NCI-H187 treated with DMSO at 0.1 percent for 48 hours (cell line): ENCODE data around the gene LAMA2.

Experiments used
- DNase-seq: peaks from one replicate; lab custom pipeline; 2025; lab: John Stamatoyannopoulos, UW

LAMA2 gene

DNA sequence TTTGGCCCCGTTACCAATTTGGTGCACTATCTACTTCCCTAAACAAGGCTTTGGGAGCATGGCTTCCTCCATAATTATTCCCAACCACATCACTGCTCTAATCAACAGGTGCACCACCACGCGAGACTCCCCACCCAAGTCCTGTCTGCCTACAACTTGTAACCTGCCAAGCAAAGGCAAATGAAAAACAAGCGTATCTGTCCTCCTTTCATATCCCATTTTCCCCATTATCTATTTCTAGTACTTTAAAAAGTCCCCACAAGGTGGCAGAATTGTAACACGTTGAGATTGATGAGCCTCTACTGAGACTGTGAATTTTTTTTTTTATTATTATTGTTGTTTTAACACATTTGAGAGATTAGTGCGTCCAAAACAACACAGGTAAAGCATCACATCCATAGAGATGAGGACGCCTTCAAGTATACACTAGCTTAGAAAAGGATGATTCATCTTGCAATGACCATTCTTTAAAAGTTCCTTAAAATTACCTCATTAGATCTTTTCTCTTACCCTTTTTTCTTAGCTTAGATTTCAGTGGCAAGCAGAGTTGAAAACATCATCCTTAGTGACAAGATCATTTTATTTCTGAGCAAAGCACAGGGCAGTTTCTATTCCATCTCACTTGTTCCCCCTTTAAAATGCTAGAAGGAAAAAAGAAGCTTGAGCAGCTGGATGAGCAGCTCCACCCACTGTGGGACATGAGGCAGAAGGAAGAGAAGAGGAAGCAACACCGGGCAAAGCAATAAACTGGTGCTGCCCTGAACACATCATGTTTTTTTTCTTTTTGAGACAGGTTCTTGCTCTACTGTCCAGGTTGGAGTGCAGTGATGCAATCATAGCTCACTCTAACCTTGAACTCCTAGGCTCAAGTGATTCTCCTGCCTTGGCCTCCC is 616.3 kb downstream of the LAMA2 start:
- DNase-seq: no peak

DNA sequence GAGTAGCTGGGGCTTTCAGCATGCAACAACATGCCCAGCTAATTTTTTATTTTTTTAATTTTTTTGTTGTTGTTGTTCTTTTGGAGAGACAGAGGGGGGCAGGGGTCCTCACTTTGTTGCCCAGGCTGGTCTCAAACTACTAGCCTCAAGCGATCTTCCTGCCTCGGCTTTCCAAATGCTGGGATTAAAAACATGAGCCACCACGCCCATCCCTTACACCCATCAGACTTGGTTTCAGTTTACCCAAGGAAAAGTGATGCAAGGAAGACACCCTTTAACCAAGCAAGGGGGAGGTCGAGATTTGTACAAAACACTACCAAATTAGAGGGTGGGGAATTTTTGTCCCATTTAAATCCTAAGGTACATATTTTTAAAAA is 616.9 kb downstream of the LAMA2 start:
- DNase-seq: no peak

DNA sequence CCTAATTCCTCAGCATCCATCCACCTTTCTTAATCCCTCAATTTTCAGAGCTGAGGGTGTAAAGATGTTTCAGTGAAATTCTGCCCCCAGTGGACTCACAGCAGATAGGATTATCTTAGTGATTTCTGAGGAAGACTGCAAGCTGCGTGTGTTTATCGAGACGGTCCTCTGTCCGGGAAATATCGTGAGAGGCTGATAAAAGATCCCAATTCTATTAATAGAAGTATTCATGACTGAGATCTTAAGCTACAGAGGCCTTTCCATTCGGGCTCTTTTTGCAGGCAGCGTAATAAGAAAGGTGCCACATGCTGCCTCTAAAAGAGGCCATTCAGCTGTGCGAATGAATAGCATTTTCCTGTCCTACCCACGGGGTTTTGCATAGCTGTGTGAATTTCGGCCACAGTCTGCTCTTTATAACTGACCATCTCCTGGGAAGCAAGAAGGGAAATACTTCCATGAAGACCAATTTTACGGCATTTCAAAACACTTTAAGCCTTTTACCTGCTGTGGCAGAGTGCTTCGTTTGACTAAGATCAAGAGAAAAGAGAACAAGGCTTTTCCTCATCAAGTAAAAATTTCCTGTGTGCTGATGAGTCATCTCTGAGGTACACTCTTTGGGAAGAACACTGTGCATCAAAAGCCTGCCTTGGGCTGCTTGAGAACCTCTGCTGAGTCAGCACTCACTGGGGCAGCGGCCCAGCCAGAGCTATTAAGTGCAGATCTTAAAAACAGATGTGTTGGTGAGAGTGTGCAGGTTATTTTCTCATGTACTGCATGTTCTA is 618.2 kb downstream of the LAMA2 start:
- DNase-seq: no peak

DNA sequence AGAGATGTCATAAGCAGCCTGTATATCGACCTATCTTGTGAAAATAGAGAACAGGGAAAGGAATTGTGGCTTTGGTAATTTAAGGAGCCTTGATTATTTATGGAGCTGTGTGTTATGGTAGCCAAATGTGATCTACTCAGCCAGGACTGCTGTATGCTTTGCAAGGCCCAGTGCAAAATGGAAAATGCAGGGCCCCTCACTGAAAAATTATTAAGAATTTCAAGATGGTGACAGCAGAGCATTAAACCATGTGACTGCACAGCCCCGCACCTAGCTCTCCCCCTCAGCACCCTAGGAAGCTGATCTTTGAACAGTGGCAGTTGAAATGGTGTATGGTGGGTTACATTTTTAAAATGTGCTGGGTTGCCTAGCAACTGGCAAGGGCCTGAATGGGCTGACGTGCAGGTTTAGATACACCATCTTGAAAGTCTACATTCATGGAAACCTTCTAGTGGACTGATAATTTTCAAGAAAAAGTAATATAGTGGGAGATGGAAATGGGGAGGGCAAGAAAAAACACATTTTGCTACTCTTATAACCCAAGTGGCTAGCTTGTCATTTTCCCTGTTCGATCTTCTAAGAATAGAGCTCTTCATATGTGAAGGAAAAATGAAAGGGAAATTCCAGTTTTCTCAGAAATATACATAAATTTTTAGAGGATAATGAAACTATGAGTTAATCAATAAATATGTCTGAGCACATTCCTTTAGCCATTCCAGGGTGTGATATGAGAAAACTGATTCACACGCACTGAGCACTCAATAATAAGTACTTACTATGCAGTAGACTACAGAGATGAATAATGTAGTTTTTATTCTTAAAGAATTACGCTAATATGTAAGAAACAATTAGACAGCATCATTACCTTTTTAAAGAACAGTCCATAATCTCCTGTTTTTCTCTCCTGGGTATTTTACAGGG is 619.1 kb downstream of the LAMA2 start:
- no peak for DNase-seq

DNA sequence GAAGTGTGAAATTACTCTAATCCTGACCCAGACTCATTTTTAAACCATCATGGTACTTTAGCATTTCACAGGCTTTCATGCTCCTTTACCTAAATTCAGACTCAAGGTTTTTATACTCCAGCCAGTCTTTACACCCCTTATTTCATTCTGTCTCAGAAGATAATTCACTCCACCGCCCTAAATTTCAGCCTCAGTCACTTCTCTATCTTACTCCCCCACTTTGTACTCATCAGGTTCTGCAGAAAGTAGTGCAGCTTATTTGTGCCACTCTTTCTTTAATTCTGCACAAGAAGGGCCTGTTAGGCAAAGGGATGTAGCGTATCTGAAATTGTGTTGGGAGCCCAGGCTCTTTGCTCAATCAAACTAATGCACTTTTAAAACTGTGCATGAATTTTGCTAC is 621.5 kb downstream of the LAMA2 start:
- no peak for DNase-seq

DNA sequence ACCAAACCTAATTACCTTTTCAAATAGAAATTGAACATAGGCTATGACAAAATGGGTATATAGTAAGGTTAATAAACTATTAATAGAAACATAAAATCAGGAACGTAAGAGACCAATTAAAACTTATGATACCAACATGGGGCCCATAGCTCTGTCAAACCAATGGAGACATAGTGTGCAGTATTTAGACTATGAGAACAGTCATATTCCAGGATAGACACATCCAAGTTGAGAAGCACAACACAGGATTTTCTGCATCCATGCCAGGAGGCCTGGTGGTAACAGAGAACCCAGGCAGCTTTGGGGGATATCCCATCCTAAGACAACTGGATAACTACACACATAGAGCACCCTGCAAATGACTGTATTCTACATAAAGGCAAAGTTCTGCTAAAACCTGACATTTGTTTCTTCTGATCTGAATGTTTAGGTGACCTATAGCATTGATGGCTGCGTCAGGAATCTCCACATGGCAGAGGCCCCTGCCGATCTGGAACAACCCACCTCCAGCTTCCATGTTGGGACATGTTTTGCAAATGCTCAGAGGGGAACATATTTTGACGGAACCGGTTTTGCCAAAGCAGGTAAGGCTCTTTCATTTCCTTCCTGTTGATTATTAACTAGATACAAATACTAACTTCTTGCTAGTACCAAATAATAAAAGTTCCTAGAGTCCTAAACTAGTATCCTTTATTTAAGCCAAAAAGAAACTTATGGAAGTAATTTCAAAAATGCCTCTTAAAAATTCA is 624.3 kb downstream of the LAMA2 start:
- DNase-seq: no peak

DNA sequence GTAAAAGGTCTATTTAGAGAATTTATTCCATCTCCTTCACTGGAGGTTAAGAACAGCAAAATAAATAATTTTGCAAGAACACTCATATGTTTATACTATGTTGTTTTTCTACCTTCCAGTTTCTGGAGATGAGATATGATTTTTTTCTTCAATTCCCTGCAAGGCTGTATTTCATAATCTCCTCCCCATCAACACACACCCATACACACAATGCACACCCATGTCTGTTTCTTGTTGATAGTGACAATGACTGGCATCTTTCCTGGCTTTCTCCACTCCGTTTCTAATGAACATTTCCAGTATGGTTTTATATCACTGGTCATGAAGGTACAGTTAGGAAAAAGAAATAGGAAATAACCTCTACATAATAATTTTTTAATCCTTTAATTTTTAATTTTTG is 624.9 kb downstream of the LAMA2 start:
- no peak for DNase-seq

DNA sequence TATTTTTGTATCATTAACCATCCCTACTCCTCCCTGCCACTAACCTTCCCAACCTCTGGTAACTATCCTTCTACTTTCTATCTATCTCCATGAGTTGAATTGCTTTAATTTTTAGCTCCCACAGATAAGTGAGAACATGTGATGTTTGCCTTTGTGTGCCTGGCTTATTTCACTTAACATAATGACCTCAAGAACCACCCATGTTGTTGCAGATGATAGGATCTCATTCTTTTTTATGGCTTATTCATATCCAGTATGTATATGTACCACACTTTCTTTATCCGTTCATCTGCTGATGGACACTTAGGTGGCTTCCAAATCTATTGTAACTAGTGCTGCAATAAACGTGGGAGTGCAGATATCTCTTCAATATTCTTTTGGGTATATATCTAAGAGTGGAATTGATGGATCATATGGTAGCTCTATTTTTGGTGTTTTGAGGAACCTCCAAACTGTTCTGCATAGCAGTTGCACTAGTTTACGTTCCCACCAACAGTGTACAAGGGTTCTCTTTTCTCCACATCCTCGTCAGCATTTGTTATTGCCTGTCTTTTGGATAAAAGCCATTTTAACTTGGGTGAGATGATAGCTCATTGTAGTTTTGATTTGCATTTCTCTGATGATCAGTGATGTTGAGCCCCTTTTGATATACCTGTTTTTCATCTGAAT is 625.7 kb downstream of the LAMA2 start:
- DNase-seq: no peak

DNA sequence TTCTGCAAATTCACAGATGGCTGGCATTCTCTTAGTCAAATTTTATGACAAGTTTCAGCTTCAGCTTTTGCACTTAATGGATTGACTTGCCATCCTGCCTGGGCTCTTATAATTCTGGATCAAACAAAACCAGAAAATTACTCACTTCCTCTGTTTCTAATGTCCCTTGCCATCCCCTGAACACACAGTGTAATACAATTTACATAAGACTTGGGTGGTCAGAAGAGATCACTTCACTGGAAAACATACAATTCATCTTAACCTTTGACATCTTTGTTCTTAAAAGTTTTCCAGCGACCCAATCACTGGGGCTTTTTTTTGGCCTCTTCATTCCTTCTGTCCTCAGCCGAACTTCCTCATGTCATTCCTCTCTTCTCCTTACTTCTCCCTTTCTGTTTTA is 628.0 kb downstream of the LAMA2 start:
- DNase-seq: no peak

DNA sequence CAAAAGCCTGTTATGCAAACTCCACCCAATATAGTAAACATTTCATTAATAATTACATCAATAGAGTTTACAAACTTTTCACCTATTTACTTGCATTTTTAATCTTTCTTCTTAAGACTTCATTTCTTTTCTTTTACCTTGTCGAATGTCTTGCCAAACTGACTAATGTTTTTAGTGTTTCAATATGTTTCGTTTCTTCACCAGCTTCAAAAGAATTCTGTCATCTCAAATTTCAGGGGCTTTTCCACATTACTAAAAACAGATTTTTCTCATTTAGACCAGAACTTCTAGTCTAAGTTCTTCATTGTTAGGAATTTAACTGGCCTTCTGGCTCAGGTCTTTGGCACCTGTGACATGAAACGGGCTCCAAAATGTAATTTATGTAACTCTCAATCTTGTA is 630.5 kb downstream of the LAMA2 start:
- no peak for DNase-seq

DNA sequence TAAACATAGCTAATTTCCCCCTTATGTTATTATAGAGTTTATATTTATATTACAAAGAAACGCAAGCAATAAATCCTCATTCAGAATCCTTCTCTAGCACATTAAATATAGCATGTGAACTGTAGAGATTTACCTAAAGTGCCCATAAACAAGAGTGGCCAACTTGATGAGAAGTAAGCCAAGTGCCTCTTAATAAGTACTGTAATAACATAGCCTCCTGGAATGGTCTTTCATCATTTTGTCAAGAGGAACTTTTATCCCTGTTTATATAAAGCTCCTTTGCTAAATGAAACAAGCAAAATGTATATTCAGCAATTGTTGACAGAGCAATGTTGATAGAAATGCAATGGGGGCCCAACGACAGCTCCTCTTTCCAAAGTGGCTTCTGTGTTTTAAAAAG is 632.1 kb downstream of the LAMA2 start:
- DNase-seq: no peak

DNA sequence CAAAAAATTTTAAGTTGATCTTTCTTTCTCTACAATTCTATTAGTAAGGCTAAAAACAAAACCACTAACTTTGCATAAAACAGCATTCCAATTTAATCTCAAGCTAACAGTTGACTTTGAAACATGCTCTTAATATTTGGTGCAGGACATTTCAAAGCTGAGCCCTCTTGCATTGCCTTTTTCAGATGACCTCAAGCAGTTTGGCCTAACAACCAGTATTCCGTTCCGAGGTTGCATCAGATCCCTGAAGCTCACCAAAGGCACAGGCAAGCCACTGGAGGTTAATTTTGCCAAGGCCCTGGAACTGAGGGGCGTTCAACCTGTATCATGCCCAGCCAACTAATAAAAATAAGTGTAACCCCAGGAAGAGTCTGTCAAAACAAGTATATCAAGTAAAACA is 633.1 kb downstream of the LAMA2 start:
- no peak for DNase-seq

DNA sequence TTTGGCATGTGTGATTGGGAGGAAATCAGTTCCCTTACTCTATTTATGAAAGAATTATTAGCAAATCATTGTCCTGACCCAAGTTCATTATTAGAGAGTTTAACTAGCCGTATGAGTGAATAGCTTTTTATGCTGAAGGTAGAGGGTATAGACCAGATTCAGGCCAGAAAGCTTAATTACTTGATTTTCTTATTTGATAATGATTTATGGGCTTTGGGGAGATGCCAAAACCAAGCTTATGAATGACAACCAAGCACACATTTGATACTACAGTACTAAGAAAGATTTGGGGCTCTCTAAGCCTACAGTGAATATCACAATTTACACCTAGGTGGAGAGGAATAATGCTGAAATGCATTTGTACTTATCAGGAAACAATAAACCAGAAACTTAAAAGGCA is 633.8 kb downstream of the LAMA2 start:
- DNase-seq: no peak

DNA sequence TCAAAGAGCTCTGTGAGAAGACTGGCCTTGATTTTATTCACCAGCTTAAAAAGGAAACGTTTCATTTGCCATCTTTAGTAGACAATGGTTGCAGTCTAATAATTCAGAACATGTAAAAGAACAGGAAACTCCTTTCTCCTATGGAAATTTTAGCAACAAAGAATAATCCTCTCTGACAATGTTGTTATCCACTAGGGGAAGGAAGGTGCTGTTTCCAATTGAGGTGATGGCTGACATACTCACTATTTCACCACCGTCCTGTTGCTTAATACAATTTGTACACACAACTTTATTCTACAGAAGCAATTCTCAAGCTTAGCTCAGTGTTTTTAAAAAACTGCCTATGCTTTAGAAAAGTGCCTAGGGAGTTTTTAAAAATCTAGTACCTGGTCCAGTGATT is 634.4 kb downstream of the LAMA2 start:
- no peak for DNase-seq

DNA sequence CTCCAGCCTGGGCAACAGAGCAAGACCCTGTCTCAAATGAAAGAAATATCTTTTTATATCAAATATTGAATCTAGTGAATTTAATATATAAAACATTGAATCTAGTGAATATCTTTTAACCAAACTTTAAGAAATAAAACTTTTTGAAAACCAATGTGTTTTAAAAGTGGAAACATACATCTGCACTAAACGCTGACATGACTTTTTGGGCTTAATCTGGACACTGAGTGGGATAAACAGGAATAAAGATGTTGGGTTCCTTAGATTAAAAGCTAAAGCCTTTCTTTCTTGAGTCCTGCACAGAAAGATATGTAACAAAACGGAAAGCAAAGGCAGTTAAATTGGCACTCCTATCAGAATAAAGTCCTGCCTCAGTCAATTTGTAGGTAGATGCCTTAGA is 636.8 kb downstream of the LAMA2 start:
- no peak for DNase-seq

DNA sequence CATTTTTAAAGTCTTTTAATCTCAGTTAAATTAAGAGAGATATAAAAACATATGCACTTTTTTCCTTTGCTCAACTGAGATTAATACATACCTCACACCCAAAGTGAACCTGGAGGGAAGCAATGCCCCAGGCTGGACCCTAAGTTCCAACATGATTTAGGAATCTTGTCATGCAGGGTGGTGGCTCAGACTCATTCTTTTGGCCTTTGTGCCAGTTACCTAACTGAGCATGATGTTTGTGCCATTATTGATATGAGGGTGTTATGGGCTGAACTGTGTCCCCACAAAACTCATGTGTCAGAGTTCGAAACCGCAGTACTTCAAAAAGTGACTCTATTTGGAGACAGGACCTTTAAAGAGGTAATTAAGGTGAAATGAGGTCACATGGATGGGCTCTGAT is 639.0 kb downstream of the LAMA2 start:
- no peak for DNase-seq

DNA sequence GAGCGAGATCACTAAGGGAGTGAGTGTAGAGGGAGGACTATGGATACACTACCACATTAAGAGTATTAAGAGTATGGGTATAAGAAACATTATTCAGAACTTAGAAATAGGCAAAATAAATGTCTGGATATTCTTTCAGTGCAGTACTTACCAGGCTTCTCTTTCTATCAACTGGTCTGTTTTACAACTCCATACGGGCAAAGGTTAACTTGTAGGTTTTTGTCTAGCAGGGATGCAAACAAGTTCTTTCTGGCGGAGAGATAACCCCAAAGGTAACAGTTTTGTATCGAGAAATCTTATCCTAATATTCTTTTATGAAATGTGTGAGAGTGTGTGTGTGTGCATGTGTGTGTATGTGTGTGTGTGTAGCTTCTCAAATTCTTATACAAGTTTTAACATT is 640.9 kb downstream of the LAMA2 start:
- DNase-seq: no peak

DNA sequence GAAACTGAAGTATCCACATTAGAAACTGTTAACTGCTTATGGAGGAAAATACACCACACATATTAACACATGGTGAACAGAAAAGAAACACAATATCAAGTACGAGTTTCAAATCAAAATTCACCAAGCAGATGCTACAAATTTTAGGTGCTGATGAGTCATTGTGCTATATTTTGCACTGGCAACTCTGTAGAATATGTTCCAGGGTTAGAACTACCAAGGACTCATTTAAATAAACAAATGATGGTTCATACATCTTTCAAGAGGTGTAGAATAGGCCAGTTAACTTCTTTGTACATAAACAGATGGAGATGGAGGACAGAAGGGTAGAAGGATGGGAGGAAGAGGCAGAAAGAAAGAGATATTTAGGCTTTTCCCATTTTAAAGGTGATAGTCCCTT is 642.1 kb downstream of the LAMA2 start:
- no peak for DNase-seq

DNA sequence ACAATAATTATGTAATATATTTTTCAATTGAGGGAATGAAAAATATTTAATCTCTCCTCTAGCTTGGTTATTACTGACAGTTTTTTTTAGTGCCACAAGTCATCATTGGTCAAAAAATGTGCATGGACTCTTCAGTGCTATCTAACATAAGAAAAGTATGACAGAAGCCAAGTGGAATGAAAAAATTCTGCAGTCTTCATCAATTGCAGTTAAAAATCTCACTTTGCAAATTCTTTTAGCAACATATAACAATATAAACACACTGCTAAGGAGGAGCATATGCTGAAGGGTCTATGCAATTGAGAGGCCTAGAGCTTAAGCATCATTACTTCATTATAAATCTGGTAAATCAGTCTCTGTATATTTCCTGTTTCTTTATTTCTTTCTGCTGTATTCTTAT is 652.0 kb downstream of the LAMA2 start:
- no peak for DNase-seq

DNA sequence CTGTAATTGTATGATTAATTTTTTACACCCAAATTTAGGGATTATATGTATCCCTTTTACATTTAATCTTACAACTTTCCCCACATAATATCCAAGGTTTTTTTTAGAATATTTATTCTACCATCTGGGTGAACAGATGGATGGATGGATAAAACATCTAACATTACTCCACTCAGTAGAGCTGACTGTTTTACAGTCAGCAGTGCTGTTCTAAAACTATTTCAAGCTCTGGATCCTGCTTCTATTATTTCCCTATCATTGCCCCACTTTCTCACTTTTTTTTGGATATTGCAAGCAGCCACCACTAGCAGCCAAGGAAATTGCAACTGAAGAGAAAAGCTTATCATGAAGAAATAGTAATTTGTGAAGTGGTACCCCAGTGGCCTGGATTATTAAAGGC is 653.3 kb downstream of the LAMA2 start:
- no peak for DNase-seq

DNA sequence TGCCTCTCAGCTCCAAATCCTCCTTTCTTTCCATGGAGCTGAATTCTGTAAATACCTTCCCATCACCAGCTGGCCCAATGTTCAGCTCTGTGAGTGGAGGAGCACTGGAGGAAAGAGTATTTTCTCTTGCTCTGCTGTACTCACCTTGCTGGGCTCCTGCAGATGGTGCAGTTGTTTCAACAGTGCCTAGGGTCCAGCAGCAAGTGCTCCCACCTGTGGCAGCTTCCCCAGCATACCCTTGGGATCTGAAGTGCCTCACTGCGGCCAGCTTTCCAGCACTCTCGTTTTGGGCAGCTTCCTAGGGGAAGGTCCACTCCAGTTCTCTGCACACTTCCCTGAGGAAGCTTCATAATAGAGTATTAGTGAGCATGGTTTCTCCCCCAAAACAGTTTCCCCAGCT is 656.1 kb downstream of the LAMA2 start:
- no peak for DNase-seq
